Stimulated activated CD4-positive, alpha-beta T cell treated with anti-CD3 and anti-CD28 coated beads, Interleukin-2, amount 100 ng/mL, for 48 hours (primary cell): ENCODE data around the gene LINC00237.

Source experiments
- DNase-seq, 2 donors: peaks; one replicate each; pipeline ENCODE4 v3.0.0-alpha.2; 2020

LINC00237 gene

DNA sequence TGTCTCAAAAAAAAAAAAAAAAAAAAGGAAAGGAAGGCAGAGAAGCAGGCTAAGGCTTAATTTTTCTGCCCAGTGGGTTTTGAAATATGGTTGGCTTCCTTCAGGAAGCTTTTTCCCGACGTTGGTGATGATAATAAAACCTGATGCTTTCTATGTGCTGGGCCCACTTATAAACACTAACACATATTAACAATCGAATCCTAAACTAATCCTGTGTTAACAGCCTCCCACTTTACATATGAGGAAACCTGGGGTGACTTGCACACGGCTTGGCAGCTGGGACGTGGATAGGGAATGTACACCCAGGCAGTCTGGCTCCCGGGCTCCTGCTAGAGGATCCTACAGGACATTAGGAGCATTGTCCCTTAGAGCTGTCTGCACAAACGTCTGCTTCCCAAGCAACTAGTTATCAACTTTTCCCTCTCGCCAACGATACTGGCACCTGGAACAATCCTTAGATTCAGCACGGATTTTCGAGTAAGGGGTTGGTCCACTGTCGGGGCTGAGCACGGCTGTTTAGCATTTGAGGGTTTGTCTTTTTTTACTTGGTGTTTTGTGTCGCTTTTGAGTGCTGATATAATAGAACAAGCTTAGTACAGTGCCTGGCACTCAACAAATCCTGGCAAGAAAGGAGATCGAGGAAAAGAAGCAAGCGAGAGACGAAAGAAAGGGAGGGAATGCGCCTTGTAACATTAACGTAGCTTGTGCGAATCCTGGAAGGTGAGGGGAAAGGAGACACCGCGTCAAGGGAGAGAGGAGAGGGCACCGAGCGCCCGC lies 19.1 kb upstream of the LINC00237 start:
- no peak for DNase-seq

DNA sequence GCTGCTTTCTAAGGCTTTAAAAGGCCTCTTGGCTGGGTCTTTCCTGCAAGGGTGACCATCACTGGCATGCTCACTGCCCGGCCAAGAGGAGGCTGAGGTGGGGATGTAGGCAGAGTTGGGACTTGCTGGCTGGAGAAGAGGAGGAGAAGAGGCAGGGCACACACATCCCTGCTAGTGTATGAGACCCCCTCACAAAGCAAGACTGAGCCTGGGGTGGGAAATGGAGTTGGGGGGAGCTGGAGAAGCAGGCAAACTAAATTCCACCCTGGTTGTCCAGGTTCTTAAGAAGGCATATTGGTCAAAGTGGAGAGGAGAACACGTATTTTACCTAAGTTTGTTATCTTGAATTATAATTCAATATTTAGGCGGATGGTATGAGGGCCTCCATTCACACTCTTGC lies 18.0 kb upstream of the LINC00237 start:
- DNase-seq: no peak

DNA sequence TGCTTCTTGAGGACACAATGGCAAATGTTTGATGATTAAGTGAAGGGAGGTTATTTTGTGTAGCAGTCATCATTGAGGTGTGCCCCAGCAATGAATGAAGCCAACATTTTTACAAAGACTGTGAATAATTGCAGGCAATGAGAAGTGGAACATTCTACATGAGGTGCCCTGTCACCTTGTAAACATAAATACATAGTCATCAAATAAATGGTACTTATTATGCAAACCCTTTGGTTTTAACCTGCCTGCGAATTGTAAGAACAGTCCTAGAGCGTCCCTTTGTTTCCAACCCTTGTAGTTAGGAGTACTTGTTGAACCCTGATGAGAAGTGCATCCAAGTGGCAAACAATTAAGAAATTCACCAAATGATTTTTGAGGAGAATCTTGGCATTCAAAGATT lies 12.6 kb upstream of the LINC00237 start:
- DNase-seq: no peak

DNA sequence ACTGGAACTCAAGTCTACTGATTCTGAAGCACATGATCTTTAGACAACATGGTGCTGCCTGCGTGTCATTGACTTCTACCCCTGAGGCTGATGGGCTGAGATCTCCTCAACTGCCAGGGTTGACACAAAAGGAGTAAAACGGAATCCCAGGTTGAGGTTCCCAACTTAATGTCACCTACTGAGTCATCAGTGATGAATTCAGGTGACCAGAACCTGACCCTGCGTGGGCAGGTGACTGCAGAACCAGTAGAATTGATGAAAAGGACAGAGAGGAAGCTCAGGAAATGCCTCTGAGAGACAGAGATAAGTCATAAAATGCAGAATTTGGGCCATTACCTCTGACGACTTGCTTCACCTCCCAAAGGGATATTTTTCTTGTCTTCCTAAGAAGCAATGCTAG lies 12.0 kb upstream of the LINC00237 start:
- no peak for DNase-seq

DNA sequence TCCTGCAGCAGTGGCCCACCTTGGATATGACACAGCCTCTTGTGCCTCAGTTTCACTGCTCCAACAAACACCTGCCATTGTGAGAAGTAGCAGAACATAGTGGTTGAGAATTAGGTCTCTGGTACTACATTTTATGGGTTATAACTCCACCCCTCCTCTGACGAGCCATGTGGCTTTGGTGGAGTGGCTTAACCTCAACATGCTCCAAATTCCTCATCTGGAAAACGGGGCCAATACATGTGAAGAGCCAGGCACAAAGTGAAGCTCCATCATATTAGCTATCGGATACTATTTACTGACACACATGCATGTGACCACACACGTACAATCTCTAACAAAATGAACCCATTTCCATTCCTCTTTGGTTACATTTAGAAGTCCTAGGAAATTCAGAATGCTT lies 11.4 kb upstream of the LINC00237 start:
- no peak for DNase-seq

DNA sequence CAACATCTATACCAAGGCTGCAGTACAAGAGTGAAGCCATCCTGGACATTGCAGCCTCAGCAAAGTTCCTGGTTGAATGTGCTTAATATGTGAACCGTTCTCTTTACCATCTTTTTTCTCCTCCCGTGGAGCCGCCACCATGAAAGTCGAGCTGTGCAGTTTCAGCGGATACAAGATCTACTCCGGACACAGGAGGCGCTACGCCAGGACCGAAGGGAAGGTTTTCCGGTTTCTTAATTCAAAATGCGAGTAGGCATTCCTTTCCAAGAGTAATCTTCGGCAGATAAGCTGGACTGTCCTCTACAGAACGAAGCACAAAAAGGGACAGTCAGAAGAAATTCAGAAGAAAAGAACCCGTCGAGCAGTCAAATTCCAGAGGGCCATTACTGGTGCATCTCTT lies 8.4 kb upstream of the LINC00237 start:
- no peak for DNase-seq

DNA sequence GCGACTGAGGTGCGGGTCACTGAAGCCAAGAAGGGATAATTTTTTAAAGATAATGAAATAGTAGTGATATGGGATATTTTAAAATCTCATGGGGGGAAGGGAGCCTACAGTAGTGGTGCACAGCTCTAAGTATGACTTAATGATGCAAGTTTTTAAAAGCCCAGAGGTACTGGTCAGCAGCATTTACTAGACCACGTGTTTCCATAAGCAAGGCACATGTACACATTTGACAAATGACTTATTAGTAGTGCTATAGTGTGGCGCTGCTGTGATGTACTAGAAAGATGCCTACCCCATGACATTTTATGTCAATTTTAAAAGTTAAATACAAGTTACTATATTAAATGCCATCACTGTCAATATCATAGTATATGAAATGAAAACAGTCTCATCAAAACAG lies 7.5 kb upstream of the LINC00237 start:
- DNase-seq: no peak

DNA sequence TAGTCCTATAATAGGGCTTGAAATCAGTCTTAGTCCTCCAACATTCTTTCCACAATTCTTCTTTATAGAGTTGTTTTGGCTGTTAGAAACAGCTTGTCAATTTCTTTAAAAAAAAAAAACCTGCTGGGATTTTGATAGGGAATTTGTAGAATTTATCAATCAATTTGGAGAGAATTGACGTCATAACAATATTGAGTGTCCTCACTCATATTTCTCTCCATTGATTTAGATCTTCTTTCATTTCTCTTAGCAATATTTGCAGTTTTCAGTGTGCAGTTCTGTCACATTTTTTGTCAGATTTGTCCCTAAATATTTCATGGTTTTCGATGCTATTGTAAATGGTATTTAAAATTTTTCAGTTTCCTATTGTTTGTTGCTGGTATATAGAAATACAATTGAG lies 5.3 kb upstream of the LINC00237 start:
- DNase-seq: no peak

DNA sequence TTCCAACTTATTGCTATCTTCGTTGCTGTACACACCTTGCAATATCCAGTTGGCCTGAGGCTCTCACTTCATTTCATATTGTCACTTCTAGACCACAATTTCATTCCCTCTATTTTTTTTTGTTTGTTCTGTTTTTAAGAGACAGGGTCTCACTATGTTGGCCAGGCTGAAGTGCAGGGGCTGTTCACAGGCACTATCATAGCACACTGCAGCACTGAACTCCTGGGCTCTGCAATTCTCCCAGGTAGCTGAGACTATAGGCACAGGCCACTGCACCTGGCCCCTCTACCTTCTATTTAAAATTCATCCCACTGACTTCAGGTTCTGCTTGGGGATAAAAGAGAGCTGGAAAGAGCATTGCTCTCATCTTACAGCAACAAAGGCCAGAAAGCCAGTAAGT lies 4.7 kb upstream of the LINC00237 start:
- DNase-seq: no peak

DNA sequence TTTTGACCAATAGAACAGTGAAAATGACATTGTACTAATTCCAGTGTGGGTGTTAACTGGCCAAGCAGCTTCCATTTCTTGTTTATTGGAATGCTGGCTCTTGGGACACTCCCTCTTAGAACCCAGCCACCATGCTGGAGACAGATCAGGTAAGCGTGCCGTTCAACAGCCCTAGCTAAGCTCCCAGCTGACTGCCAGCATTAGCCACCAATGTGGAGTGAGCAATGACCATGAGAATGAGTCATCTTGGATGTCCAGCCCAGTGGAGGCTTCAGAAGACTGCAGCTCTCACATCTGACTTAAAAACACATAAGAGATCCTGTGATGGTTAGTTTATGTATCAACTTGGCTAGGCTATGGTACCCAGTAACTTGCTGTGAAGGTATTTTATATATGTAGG lies 3.0 kb upstream of the LINC00237 start:
- DNase-seq: no peak

DNA sequence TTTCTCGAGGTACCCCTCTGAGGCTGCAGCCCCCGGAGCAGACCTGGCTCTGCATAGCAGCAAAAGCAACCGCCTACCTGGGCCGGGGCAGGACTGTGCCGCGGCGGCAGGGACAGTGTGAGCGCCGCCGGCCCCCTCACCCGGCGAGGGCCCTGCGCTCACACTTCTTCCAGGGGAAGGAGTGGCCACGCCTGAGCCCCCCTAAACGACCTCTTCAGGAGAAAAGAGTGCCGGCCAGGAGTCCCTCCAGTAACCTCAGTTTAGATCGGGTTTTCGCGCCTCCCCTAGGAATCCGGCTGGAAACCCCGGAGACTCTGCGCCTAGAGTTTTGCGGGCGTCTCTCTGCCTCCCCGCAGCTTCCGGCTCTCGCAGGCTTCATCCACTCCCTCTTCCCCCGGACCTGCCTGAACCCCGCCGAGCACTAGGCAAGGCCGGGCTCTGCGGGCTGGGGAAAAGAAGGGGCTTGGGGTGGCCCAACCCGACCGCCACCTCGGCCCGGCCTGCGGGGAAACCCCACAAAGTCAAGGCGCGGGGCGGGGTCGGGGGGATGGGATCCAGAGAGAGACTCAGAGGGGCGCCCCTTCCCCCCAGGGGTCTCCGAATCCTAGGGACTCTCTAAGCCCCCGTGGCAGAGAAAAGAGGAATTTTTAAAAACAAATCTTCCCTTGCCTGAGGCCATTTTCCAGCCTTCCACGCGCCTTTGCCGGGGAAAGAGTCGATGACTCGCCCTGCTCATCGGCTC lies 558 bp downstream of the LINC00237 start:
- no peak for DNase-seq

DNA sequence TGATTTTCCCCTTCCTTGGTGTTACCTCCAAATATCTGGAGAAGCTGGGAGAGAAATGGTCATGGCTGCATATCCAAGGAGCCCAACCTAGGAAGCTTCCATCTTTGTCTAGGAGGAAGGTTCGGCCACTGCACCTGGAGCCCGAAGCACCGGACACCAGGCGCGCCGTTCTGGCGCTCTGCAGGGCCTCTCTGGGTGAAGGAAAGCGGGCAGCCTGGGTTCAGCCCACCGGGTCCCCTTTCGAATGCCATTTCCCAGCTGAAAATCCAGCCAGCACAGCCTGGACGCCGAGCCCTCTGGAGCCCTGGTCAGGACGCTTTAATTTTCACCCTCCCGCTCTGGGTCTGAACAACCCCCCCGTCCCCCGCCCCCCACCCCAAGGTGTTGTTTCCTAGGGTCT lies 1.2 kb downstream of the LINC00237 start:
- no peak for DNase-seq

DNA sequence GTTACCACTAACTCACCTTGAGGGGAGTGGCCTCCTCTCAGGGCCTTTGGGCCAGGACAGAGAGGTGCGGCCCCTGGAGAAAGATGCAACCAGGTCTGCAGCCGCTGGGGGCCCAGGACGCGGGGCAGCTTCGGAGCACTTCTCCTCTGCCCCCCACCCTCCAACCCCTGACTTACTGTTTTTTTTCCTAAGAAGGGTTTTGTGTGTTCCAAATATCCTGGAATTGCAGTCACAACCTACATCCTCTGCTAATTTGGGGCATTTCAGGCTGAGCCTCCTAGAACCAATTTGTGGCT lies 1.7 kb downstream of the LINC00237 start:
- DNase-seq: no peak

DNA sequence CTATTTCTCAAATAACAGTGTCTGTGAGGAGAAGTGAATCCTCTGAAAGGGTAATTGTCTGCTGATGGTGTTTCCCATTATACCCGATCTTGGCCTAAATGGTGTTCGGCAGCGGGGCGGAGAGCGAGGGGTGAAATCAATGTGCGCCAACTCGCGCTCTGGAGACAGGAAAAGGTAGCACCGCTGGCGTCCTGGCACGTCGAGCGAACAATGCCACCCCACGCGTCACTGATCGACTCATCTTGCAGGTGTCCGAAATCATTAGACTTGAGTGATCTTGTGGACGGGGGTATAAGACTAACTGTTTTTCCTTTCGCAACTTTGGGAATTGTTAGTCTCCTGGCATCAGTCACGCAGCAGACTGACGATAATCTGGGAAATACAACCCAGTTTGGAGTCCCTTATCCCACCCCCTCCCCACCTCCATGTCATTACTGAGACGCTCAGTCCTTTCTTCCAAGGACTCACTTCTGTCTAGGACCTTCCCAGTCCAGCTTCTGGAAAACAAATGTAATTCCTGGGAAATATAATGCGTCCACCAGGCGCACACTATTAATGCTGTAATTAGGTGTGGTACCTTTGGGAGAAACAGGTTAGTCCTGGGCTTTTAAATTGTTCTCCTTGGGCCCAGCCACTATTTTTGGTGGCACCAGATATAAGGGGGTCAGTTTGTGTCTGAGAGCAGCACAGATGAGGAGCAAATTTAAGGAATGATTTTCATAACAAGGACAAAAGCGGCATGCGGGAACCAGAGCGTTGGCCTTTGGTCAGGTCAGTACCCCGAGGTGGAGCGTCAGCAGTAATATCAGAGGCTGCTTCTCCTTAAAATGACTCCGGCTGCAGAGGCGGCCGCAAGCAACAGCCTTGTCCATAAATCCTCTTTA lies 2.3 kb downstream of the LINC00237 start:
- DNase-seq: no peak

DNA sequence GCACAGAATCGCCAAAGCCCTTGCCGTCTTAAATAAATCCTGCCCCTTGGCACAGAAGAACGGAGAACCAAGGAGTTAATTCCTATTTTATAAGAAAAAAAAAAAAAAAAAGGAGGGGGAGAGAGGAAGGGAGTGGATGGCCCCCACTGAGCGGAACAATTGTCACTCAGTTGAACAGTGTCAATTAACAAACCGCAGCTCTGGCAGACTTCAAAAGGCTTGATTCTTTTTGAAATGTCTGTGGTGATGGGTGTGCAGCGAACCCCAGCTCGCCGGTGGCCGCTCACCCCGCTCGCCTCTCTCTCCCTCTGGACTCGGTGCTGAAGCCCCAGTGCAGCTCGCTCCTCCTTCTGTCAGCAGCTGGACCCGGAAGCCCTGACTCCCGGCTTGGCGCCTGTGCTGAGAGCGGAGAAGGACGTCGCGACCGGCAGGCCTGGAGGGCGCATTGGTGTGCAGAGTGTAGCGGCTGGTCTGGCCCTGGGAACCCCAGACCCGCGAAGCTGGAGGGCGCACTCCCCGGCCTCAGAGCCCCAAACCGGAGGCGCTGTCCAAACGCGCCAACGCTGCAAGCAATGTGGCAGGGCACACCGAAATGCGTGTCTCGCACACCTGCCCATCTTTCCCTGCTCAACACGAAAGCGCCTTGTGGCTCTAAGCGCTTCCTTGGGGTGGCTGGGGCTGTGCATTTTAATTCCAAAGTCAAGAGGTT lies 3.4 kb downstream of the LINC00237 start:
- no peak for DNase-seq

DNA sequence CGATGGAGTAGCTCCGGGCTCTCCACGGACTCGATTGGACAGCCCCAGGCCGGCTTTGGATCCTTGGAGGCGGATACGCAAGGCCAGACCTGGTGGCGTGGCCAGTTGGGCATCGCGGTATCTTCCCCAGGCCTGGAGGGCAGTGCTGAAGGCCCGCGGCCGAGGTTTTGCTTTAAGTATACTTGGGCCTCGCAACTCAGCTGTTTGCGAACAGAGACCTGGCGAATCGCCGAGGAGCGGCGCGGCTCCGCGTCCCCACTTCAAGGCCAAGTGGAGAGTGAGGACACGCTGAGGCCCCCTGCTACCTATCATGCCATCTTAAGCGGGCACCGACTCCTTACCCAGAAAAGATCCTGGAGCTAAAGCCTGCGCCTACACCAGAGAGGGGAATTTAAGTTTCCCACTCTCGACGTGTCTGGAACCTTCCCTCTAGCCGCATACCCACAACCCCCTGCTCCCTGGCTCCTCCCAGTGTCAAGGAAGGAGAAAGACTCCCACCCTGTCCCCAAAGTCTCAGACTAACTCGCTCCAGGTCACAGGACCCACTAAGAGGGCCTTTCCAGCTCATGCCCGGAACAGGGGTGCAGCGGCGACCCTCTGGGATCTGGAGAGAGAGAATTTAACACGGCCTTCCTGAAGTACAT lies 4.1 kb downstream of the LINC00237 start:
- no peak for DNase-seq

DNA sequence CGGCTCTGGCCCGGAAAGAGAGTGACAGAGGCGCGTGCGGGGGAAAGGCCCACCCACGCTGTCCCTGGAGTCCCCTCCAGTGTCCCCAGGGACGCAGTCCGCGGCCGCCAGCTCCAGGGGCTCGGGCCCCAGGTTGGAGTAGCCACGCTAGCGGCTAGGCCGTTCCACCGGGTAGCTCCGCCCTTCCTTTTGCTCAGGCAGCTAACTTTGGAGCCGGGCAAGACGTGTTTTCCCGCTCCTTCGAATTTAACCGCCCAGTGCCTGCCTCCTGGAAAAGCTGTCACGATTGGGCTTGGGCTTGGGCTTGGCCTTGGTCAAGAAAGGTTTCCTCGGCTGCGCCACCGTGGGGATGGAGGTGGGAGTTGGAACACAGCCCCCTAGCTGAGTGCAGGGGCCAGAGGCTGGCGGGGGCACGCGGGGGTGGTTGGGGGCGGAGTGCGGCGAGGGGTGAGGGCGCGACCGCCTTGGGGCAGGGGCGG lies 4.7 kb downstream of the LINC00237 start:
- no peak for DNase-seq

DNA sequence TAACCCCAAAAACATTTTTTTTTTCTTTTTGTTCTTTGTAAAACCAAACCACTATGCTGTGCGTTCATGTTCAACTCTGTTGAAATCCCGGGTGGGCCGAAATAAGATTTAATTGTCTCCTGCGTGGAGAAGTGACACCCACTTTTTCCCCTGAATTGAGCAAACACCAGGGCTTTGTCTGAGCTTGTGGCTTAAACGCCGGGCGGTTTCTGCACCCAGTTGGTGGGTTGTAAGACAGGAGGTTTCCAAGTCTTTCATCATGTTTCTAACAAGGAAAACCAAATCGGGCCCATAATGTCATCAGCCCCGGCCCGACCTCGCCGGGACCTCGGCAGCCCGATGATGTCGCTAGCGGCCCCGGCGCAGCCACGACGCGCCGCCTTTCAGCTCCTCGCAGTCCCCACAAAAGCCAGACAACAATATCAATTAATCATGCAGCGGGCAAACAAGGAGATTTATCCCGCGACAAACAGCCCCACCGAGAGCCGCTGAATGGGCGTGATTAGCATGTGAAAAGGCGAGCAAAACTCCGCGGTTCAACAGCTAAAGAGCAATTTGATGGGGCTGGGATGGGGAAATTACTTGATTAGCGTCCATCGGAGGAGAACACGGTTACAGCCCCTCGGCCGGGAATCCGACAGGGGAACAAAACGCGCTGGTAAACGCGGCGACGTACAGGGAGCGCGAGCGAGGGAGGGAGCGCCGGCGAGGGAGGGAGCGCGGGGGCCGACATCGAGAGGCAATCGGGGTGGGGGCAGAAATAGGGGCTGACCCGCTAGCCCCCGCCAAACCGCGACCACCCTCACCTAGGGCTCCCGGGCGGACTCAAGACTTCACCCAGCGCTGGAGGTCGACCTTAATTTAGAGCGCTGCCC lies 5.3 kb downstream of the LINC00237 start:
- DNase-seq: no peak

DNA sequence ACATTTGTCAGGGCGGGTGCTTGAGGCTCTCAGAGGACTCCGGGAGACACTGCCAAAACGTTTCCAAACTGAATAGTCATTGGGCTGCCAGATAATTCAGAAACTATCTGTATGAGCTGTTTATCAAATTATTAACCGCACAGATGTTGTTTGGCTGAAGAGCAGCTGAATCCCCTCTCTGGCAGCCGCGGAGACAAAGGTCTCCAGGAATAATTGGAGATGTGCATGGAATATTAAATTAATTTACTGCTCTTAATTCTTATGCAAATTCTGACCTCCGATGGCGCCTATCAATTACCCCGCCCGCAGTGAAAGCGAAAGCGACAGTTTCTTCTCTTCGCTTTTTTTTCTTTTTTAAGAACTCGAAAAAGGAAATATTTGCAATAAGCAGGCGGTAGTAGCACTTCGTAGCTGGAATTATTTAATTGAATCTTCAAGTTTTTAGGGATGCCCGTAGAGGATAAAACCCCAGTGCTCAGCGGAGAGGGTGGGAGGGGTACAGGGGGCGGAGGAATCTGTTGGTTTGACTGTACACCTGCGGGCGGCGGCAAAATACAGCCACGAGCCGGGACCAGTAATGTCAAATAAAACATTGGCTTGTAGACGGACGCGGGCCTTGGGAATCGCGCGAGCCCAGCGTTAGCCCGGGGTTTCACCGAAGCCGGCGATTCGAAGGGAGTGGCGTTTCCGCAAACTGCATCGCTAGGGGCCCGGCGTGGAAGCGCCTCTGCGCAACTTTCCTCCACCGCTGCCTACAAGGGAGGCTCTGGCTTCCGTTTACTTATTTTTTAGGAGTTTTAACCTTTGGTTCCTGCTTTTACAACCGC lies 6.2 kb downstream of the LINC00237 start:
- DNase-seq: no peak

DNA sequence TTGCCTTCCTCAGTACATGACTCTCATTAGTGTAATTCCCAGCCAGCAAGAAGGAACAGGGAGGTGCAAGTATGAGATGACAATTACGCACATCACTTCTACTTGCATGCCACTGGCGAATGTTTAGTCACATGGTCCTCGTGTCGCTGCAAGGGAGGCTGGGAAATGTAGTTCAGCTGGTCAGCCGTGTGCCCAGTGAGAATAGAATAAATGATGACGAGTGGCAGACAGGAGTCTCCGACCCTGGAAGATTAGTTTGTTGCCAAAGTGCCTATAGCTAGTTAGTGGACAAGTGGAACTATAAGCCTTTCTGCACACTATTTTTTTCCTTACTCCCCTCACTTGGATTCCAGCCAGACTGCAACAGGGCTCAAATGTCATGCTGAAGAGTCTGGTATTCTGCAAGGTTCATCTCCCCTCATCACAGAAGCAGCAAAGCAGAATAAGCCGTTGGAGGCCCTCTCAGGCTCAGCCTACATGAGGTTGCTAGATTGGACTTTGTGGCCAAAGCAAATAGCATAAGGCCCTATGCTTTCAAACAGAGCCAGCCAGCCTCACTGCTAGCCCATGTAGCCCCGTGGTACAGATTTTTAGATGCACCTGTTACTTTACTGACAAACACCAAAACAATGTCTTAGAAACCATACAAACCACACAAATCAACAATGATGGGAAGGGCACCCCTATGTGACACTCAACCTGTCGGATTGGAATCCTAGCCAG lies 9.7 kb downstream of the LINC00237 start:
- DNase-seq: no peak
